Activated CD8-positive, alpha-beta memory T cell treated with anti-CD3 and anti-CD28 coated beads for 48 hours (primary cell): ENCODE measurements around the gene PPP1R1A.

ENCODE experiments used
- DNase-seq, 3 experiments: peaks; one replicate each; pipeline ENCODE4 v3.0.0-alpha.2; 2020; ENCODE audit warnings: low read depth in 2 of 3, low spot score in 2 of 3

PPP1R1A gene

DNA sequence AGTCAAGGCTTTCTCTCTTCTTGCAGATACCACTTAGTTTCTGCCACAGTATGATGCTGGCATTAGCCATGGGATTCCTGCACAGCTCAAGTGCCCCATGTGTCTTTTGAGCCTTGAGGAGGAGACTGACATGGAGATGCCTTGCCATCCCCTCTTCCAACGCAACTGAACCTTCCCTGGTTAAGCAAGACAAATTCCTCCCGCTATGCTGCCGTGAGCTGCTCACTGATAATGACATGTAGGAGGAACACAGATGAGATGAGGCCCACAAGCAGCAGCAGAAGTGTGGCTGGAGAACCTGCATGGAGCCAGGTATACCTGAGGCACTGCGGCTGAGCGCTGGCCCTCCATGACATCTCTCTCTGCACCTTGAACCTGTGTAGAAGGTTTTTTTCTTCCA is 15.4 kb upstream of the PPP1R1A start:
- no peak for DNase-seq

GRCh38 chr12:54603173-54603814 is 14.8 kb upstream of the PPP1R1A start:
- DNase-seq: peak in 1 of 3 experiments; percentile 42

- DNase-seq: no peak
Observed at GRCh38 chr12:54602661-54603060, 14.2 kb upstream of the PPP1R1A start.

DNA sequence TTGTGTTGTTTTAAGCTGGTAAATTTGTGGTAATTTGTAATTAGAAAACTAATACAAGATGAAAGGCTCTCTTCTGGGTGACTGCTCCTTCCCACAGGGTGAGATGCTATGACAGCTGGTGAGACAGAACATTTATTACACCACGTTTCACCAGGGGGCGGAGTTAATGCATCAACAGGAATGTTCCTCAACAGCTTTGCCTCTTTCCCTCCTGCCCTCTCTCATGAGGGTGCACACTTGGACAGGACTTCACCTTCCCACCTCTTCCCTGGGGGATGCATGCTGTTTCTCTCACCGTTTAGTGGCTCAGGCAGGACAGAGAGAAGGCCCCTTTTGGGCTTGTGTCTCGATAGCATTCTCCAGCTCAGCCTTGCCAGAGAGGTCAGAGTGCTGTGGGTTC is 13.4 kb upstream of the PPP1R1A start:
- DNase-seq: no peak

- DNase-seq: no peak
Observed at GRCh38 chr12:54598970-54599369, 10.5 kb upstream of the PPP1R1A start.

GRCh38 chr12:54596526-54596946 is 8.1 kb upstream of the PPP1R1A start:
- DNase-seq: peak in 2 of 3 experiments; percentile 26 to 36

DNA sequence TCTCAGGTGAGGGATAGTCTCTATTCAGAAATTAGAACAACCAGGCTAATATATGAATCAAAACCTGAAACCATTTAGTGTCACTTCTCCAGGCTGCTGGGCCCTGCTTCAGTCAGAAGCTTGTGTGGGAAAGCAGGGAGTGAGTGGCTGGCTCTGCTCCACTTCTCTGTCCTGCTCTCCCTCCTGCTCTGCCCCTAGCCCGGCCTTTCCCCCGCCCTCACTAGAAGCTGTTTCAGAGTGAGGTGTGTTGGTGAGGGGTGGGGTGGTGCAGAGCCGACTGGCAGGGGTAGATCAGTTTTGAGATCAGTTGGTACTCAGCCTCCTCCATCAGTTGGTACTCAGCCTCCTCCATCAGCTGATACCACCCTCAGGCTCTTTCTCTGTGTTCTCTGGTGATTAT is 7.0 kb upstream of the PPP1R1A start:
- DNase-seq: no peak

DNA sequence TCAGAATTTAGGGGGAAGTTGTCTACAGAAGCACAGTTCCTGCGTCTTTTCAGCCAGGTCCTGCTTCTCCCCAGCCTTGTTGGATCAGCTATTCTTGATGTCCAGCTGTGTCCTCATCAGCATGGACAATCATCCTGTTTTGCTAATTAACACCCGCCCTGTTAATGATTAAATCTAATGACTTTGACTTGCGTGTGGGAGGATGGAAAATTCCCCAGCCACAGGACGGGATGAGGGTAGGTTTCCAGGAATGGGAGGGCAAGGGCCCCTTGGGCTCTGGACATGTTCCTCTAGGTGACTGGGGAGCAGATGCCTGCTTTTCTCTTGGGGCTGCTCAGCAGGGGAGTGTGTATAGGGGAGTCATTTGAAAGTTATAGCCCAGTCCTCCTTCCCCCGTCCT is 5.3 kb upstream of the PPP1R1A start:
- no peak for DNase-seq

DNA sequence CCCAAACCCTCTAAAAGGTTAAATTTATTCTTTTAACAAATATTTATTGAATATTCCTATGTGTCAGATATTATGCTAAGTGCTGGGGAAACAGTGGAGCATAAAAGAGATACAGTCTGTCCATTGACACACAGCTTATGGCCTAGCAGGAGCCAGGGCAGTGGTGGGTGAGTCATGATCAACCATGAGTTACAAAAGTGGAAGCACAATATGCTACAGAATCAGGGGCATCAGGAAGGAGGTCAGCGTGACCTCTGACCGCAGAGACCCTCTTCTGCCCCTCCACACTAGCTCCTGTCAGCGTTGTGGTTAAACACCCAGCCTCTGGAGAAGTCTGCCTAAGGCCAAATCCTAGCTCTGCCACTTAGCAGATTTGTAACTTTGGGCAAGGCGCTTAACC is 4.7 kb upstream of the PPP1R1A start:
- no peak for DNase-seq

- no peak for DNase-seq
Observed at GRCh38 chr12:54592316-54592715, 3.9 kb upstream of the PPP1R1A start.

DNA sequence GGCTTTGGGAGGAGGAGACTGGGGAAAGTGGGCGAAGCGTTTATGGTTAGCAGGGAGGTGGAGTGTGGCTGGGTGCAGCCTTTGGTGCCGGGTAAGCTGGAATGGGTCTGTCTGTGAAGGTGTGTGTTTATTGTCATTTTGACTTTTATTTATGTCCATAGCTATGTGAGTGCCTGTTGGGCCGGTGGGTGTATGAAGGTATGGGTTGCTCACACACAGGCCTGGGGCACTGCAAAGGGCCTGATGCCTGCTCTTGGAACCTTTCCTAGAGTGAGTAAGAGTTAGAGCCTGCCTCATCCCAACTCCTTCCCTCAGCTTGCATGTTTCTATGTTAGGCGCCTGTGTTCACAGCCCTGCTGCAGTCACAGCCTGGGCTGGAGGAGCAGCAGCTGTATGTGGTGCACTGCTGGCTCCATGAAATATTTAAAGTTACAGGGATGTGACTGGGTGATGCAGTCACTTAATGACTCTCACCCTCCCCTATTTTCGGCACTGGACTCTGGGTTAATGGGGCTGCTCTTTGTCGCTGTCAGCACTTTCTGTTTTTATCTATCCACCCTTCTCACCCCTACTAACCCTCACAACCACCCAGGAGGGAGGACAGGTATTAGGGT is 2.6 kb upstream of the PPP1R1A start:
- DNase-seq: no peak

DNA sequence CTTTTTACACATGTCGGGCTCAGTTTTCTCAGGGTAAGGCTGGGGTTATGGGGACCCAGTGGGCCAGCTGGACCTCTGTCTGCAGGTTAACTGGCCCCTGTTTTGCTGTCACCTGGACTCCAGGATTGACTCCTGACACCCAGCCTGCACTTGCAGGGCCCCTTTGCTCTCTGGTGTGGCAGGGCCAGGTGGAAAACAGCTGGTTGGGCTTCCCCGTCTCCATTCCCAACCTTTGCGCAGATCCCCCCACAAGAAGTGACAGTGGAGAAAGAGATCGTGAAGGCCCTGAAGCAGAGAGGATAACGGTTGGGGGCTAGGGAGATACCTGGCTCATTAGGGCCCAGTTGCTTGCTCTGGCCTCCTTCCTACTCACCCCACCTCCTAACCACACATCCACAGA is 1.5 kb upstream of the PPP1R1A start:
- no peak for DNase-seq

GRCh38 chr12:54588890-54589267 is 420 bp upstream of the PPP1R1A start:
- DNase-seq: no peak

DNA sequence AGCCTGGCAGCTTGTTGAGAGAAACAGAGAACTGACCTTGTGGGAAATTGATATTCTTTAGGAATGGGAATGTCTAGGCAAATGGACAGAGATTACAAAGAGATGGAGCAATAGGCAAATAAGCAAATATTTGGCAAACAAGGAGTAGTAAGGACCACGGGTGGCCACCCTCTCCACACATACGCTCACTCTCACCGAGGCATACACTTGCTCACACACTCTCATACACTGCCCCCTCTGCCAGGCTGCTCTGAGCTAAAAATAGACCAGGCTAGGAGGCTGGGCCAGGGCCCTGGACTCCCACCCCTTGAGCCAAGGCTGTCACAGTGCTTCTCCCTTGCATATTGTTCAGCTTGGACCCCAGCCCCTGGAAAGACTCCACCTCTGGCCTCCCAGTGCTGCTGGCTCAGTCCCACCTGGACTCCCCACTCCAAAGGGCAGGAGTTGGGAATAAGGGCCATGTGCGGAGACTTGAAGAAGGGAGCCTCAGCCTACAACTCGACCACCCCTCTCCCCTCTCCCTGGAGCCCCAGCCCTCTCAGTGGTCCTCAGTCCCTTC is 1.1 kb downstream of the PPP1R1A start:
- no peak for DNase-seq

DNA sequence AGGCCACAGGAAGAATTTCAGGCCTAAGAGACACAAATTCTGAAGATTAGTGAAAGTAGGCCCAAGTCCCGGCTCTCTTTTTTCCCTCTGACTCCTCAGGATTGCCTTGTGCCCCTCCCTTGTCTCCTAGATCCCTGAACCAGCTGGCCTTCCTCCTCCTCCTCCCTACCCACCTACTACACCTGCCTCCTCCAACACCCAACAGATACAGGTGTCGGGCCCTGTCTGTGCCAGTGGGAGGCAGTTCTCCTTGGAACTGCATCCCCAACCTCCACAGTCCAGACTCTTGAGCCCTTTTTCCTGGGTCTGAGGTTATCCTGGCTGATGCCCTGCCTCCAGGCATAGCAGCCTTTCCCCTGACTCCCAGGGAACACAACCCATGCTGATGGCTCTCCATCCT is 1.8 kb downstream of the PPP1R1A start:
- DNase-seq: no peak

- DNase-seq: no peak
Observed at GRCh38 chr12:54585243-54585642, 3.2 kb downstream of the PPP1R1A start.

DNA sequence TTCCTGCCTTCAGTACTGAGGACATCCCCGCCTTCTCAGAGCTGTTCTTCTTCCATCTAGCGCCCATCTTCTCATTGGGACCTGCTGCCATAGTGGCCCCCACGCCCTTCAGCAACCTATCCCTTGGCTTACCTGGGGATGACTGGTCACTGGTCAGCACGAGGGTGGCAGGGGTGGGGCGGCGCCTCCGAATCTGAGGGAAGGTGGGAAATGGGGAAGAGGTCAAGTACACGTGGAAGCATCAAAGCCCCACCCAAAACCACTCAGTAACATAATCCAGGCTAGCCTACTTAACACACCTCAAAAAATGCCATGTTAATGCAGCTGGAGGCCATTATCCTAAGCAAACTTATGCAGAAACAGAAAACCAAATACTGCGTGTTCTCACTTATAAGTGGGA is 4.3 kb downstream of the PPP1R1A start:
- DNase-seq: no peak

GRCh38 chr12:54583726-54584125 is 4.7 kb downstream of the PPP1R1A start:
- no peak for DNase-seq

DNA sequence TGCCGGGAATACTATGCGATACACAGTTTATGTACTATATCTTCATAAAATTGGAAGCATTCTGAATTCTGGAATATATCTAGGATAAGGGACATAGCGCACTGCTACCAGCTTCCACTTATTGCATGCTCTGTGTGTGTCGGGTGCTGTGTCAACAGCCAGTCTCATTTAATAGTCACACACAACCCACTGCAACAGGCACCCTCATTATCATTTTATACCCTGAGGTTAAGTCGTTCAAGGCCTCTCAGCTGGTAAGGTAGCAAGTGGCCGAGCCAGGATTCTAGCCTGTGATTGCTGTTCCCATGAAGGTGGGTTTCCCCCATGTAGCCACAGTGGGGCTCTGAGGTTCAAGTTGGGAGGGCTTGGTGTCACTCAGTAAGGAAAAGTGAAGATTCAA is 7.0 kb downstream of the PPP1R1A start:
- DNase-seq: no peak

DNA sequence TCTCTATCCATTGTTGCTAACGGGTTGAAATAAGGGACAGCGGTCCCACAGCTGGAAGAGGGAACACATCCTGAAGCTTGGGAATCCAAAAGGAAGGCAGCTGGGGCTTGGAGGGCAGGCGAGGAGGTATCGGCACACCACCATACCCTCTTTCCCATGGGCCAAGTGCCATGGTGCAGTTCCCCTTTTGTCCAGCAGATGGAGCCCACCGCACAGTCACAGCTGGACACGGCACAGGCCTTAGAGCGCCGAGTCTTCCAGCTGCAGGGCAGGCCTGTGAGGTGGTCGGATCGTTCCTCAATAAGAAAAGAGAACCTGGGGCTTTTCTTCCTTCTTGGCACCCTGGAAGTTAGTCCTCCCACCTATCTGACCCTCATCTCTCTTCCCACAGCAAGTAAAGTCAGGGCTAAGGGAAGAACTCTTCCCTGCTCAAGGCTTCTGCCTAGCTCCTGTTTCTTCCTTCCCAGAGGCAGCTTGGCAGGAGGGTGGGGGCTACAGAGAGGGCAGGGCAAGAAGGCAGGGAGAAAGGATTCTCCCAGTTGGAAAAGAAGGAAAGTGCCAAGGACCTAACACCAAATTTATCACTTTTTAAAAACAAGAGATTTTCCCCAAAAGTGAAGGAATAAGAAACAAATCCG is 8.6 kb downstream of the PPP1R1A start:
- peak; percentile 57 to 92 (median 87) for DNase-seq

DNA sequence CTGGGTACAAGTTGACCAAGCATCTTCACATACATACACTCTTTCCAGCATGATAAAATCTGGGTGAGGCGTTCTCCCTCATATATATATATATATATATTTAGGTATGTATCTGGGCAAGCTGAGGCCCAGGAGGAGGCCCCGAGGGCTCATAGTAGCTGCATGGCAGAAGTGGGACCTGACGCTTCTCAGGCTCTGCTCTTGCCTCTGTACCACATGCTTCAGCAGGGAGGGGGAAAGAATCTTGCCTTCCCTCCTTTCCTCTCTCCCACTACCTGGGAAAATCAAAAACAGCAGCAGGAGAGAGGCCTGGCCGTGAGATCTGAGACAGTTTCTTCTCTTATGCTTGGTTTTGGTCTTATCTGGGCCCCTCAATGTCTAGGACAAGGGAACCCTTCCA is 9.2 kb downstream of the PPP1R1A start:
- no peak for DNase-seq

GRCh38 chr12:54578778-54579177 is 9.7 kb downstream of the PPP1R1A start:
- no peak for DNase-seq
